ENCODE data around the gene GAS2L3. TPM values are rescaled to one million over a fixed set of nuclear protein-coding genes. Genes with fewer than 3 reads are reported as not detected.

The GAS2L3 gene
- total RNA-seq, 3 donors from 2014 or later = 2.3 to 7.0 (median 5.9) TPM

DNA sequence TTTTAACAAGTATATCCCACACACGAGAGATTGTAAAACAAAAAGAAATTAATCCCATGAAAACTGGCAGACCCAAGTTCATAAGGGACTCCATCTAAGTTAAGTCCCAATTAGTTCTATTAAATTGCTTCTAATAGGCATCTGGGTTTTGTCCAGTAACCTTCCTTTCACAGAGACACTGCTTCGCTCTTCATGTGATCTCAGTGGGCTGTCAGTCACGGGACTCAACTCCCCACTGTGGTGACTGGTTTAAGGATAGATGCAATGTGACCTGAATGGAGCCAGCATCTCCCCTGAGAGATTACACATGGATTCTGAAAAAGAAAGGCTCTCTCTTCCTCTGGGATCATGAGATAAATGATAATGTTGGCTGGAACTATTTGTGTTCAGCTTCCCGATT is 96.4 kb downstream of the GAS2L3 start:
- Histone ChIP-seq H3K4me1 (no peaks in the 10 kb centered on the region), H3K9me3 (no peaks in the 10 kb centered on the region), H3K27me3 (no peaks in the 10 kb centered on the region), H3K27ac (no peak overlapping the region), H3K36me3 (no peaks in the 10 kb centered on the region), H3K4me3 (no peak overlapping the region)
- intact Hi-C loops (cut with DNase I; ENCODE audit: low total_unique reads) = loop anchor here (5.0 kb wide), 1 partner anchor 1258 kb away; no protein-coding TSS in a partner anchor
- no peak for TF ChIP-seq POLR2AphosphoS5 (IDR thresholded peaks at IDR 0.05)
- no peak for TF ChIP-seq POLR2A (IDR thresholded peaks at IDR 0.05)
- TF ChIP-seq, protein P1, sequence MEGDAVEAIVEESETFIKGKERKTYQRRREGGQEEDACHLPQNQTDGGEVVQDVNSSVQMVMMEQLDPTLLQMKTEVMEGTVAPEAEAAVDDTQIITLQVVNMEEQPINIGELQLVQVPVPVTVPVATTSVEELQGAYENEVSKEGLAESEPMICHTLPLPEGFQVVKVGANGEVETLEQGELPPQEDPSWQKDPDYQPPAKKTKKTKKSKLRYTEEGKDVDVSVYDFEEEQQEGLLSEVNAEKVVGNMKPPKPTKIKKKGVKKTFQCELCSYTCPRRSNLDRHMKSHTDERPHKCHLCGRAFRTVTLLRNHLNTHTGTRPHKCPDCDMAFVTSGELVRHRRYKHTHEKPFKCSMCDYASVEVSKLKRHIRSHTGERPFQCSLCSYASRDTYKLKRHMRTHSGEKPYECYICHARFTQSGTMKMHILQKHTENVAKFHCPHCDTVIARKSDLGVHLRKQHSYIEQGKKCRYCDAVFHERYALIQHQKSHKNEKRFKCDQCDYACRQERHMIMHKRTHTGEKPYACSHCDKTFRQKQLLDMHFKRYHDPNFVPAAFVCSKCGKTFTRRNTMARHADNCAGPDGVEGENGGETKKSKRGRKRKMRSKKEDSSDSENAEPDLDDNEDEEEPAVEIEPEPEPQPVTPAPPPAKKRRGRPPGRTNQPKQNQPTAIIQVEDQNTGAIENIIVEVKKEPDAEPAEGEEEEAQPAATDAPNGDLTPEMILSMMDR (IDR thresholded peaks at IDR 0.05) = no peak
- DNase-seq (ENCODE audit: low spot score in 2 of 2) = no peak

DNA sequence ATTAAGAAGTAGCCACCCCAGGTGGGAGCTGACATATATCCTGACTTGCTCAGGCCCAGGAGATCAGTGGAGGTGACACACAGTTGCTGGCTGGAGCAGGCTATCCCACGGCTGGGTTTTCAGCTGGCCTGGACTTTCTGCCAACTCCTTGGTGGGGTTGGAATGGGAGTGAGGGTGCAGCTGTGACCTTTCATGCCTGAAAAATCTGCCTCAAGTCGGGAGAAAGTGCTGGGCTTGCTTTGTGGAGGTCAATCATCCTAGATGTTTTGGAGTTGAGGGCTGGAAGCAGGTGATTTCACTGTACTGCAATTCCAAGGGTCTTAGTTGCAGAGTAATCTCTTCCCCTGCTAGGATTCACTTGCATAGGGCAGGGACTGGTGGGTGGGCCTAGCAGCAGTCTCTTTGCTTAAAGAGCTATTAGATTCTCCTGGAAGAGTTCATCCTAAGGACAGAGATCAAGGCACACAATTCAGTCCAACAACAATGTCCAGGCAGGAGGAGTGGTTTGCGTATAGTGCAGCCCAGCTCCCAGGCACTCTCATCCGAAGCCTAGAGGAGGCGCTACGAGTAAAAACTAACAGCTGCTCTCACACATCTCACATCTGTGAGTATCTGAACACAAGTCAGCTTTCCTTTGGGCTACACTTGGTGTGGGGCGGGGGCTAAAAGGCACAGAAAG is 98.1 kb downstream of the GAS2L3 start:
- Histone ChIP-seq H3K9me3 (no peaks in the 10 kb centered on the region), H3K4me3 (no peak overlapping the region), H3K36me3 (no peaks in the 10 kb centered on the region), H3K4me1 (no peaks in the 10 kb centered on the region), H3K27ac (no peak overlapping the region), H3K27me3 (no peaks in the 10 kb centered on the region)
- DNase-seq (ENCODE audit: low spot score in 2 of 2) = no peak
- intact Hi-C loops (cut with DNase I; ENCODE audit: low total_unique reads) = no loop called here
- TF ChIP-seq POLR2A (IDR thresholded peaks at IDR 0.05) (no peak), POLR2AphosphoS5 (IDR thresholded peaks at IDR 0.05) (no peak)
- TF ChIP-seq, protein P1 (IDR thresholded peaks at IDR 0.05) = no peak

DNA sequence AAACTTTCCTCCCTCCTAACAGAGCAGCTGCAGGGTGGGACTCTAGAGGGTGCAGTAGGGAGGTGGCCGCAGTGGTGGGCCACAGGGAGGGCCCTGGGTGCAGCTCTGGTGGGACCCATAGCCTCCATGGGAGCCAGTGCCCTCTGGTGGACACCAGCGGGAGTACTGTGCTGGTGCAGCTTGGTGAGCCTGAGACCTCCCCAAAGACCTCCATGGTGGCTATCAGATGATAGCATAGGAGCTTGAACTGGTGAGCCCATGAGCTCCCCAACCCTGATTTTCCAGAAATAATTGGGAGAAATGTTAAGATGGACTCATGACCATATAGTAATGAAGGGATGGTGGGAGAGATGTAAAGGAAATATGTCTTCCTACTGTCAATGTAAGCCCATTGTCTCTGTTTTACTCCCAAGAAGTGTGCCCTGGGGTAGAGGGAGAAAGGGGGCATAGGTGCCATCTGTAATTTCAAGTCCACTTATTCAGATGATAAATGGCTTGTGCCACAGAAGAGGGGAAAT is 98.7 kb downstream of the GAS2L3 start:
- no peaks in the 10 kb centered on the region for H3K36me3 ChIP-seq
- intact Hi-C loops (cut with DNase I; ENCODE audit: low total_unique reads) = no loop called here
- no peak overlapping the region for H3K4me3 ChIP-seq
- TF ChIP-seq, protein P1 (IDR thresholded peaks at IDR 0.05) = no peak
- TF ChIP-seq POLR2AphosphoS5 (IDR thresholded peaks at IDR 0.05) = no peak
- no peak for TF ChIP-seq POLR2A (IDR thresholded peaks at IDR 0.05)
- no peak for DNase-seq (ENCODE audit: low spot score in 2 of 2)
- no peaks in the 10 kb centered on the region for H3K9me3 ChIP-seq
- H3K4me1 ChIP-seq = no peaks in the 10 kb centered on the region
- no peaks in the 10 kb centered on the region for H3K27me3 ChIP-seq
- no peak overlapping the region for H3K27ac ChIP-seq

DNA sequence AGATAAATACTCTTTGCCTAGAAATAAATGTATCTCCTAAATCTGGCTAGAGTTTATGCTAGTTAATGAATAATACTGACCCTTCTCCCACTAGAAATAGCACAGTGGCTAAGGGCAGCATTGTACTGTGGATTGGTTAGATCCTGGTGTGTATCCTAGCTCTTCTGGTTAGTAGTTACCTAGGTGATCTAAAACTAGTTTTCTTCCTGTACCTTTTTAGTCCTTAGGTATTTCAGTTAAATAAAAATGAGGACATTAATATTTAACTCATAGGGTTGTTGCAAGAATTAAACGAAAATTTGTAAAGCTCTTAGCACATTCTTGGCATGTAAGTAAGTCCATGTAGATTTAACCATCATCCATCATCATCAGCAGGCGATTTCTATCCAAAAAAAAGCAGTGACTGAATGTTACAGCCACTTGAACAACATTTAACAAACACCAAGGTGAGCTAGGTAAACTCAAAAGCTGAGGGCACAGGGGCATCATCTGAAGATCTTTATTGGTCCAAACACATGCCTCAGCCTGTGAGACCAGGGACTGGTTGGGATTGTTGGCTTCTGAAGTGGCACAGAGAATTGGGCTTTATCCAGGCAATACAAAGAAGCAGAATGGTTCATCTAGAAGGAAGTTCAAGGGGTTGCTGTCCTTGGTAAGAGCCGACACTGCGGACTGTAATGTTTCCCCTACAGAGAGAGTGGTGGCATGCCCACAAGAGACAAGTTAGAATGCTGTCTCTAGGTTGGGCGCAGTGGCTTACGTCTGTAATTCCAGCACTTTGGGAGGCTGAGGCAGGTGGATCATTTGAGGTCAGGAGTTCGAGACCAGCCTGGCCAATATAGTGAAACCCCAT is 100.8 kb downstream of the GAS2L3 start:
- no peak for DNase-seq (ENCODE audit: low spot score in 2 of 2)
- Histone ChIP-seq H3K27ac (no peak overlapping the region), H3K27me3 (no peaks in the 10 kb centered on the region), H3K9me3 (no peaks in the 10 kb centered on the region), H3K36me3 (no peaks in the 10 kb centered on the region), H3K4me1 (no peaks in the 10 kb centered on the region), H3K4me3 (no peak overlapping the region)
- TF ChIP-seq POLR2AphosphoS5 (IDR thresholded peaks at IDR 0.05) = no peak
- no peak for TF ChIP-seq POLR2A (IDR thresholded peaks at IDR 0.05)
- TF ChIP-seq, protein P1 (IDR thresholded peaks at IDR 0.05) = no peak
- intact Hi-C loops (cut with DNase I; ENCODE audit: low total_unique reads) = no loop called here

Other genes starting within 250 kb of the GAS2L3 start
- not detected for gene SLC17A8, start 216.6 kb upstream of the GAS2L3 start, total RNA-seq
- under 1 TPM in 1 of 3 donors, not detected in 2; 0.15 TPM for gene NR1H4, start 99.8 kb upstream of the GAS2L3 start, total RNA-seq
- gene ANO4, start 221.1 kb downstream of the GAS2L3 start, total RNA-seq = 1 to 10 TPM in 1 of 3 donors, under 1 TPM in 2; 0.33 to 1.0 (median 0.80) TPM